Cardiac muscle cell (in vitro differentiated cells and primary cell): ENCODE data around the gene WDR53. TPM values are rescaled to one million over a fixed set of nuclear protein-coding genes. Genes with fewer than 3 reads are reported as not detected.
"Not testable (repeated sequence)": the region's sequence is repeated elsewhere in the genome, so short reads cannot be mapped to it uniquely, and the experiment has no call there.

Experiments used
- DNase-seq, 2 donors: peaks; one replicate each; pipeline versions ENCODE4 v3.0.0 to v3.0.0-alpha.2; 2010 to 2017; ENCODE audit warnings: low read depth in 1 of 2, low spot score in 1 of 2
- H3K27ac ChIP-seq: fragments of 200-600 bp; sonication (generic); 2 replicates; pipeline ENCODE4 v1.5.1; 2016
- H3K27me3 ChIP-seq: fragments of 200-600 bp; sonication (generic); 2 replicates; pipeline ENCODE4 v1.6.0; 2016; ENCODE audit warnings: control low read depth
- H3K36me3 ChIP-seq: fragments of 200-600 bp; sonication (generic); 2 replicates; pipeline ENCODE4 v1.5.1; 2016; ENCODE audit warnings: control low read depth
- H3K4me1 ChIP-seq: fragments of 200-600 bp; sonication (generic); 2 replicates; pipeline ENCODE4 v1.8.1; 2017; ENCODE audit warnings: low read depth, mild to moderate bottlenecking, mixed run types
- H3K4me3 ChIP-seq: fragments of 200-600 bp; sonication (generic); 2 replicates; pipeline ENCODE4 v1.5.1; 2016; ENCODE audit warnings: mild to moderate bottlenecking
- H3K9me3 ChIP-seq: fragments of 200-600 bp; sonication (generic); 2 replicates; pipeline ENCODE4 v1.5.1; 2017; ENCODE audit warnings: low read depth, mild to moderate bottlenecking, control low read depth
- polyA plus RNA-seq: library from polyadenylated mRNA; unstranded; fragments of >200 nt; fragmentation: Nextera tagmentation; extraction: Ambion mirVana; gene quantifications from 2 replicates; pipeline ENCODE4 v1.2.1, GENCODE V29; 2016
- total RNA-seq: library from RNA; depleted of rRNA; stranded (reverse); fragments of >200 nt; gene quantifications from 2 replicates; pipeline ENCODE4 v1.2.3, GENCODE V29; 2016
- TF ChIP-seq, protein P1 (sequence below): IDR thresholded peaks from 2 replicates; pipeline ENCODE4 v1.5.1; 2012; ENCODE audit warnings: low read depth, mild to moderate bottlenecking, low read length

The WDR53 gene
- total and polyA plus RNA-seq, 2 experiments from 2014 or later: 8.9 to 9.5 TPM

DNA sequence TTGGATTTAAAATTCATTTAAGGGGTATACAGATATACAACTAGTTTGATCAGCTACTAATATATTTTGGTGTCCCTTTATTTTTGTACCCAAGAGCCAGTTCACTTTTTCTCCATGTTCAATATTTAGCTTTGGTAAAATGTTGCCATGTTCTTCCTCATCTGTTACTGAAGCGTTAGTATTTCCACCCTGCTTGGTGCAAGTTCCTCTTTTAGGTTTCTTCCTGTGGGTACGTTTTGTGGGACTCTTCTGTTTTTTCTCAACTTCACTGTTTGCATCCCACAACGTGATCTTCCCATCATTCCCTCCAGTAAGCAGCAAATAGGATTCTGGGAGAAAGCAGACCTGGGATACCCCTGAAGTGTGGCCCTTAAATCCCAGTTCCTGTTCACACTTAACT lies 14.1 kb downstream of the WDR53 start:
- Histone ChIP-seq H3K27ac (no peak overlapping the region), H3K4me1 (no peaks in the 10 kb centered on the region), H3K9me3 (no peaks in the 10 kb centered on the region), H3K4me3 (no peak overlapping the region), H3K27me3 (no peaks in the 10 kb centered on the region), H3K36me3 (no peaks in the 10 kb centered on the region)
- no peak for DNase-seq
- TF ChIP-seq, protein P1, sequence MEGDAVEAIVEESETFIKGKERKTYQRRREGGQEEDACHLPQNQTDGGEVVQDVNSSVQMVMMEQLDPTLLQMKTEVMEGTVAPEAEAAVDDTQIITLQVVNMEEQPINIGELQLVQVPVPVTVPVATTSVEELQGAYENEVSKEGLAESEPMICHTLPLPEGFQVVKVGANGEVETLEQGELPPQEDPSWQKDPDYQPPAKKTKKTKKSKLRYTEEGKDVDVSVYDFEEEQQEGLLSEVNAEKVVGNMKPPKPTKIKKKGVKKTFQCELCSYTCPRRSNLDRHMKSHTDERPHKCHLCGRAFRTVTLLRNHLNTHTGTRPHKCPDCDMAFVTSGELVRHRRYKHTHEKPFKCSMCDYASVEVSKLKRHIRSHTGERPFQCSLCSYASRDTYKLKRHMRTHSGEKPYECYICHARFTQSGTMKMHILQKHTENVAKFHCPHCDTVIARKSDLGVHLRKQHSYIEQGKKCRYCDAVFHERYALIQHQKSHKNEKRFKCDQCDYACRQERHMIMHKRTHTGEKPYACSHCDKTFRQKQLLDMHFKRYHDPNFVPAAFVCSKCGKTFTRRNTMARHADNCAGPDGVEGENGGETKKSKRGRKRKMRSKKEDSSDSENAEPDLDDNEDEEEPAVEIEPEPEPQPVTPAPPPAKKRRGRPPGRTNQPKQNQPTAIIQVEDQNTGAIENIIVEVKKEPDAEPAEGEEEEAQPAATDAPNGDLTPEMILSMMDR: no peak

DNA sequence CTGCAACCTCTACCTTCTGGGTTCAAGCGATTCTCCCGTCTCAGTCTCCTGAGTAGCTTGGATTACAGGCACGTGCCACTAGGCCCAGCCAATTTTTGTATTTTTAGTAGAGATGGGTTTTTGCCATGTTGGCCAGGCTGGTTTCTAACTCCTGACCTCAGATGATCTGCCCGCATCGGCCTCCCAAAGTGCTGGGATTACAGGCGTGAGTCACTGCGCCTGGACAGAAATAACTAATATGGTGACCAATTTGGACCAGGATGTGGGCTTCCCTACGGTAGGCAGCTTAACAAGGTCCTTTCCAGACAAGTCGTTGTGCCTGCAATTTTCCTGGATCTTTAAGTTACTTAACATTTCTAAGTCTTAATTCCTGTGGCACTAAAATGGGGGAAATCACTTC lies 14.8 kb downstream of the WDR53 start:
- Histone ChIP-seq H3K27me3 (no peaks in the 10 kb centered on the region), H3K4me1 (no peaks in the 10 kb centered on the region), H3K9me3 (no peaks in the 10 kb centered on the region), H3K36me3 (no peaks in the 10 kb centered on the region), H3K4me3 (no peak overlapping the region), H3K27ac (no peak overlapping the region)
- no peak for DNase-seq
- TF ChIP-seq, protein P1: no peak

DNA sequence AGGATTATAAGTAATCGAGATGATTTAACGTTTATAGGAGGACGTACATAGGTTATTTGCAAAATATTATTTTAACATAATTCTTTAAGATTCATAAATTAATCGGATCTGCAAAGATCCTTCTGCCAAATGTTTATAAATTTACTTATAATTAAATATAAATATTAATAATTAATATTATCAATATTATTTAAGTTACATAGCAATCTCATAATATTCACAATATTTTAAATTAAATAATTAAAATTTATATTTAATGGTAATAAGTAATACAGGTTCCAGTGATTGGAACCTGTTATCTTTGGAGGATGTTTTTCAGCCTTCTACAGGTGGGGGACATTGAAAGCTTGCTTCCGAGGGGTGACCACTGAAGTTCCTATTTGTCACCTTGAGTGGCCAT lies 16.1 kb downstream of the WDR53 start:
- H3K27me3 ChIP-seq: no peaks in the 10 kb centered on the region
- H3K4me1 ChIP-seq: no peaks in the 10 kb centered on the region
- H3K4me3 ChIP-seq: no peak overlapping the region
- H3K27ac ChIP-seq: no peak overlapping the region
- H3K36me3 ChIP-seq: no peaks in the 10 kb centered on the region
- TF ChIP-seq, protein P1: no peak
- no peaks in the 10 kb centered on the region for H3K9me3 ChIP-seq
- DNase-seq: no peak

DNA sequence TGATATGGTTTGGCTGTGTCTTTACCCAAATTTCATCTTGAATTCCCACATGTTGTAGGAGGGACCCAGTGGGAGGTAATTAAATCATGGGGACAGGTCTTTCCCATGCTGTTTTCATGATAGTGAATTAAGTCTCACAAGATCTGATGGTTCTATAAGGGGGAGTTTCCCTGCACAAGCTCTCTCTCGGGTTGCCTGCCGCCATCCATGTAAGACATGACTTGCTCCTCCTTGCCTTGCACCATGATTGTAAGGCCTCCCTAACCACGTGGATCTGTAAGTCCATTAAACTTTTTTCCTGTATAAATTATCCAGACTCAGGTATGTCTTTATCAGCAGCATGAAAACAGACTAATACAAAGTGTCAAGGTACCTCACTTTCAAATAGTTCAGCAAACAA lies 18.2 kb downstream of the WDR53 start:
- not testable (repeated sequence) for H3K27me3 ChIP-seq, H3K4me3 ChIP-seq, DNase-seq, H3K36me3 ChIP-seq, H3K4me1 ChIP-seq, H3K9me3 ChIP-seq, H3K27ac ChIP-seq

DNA sequence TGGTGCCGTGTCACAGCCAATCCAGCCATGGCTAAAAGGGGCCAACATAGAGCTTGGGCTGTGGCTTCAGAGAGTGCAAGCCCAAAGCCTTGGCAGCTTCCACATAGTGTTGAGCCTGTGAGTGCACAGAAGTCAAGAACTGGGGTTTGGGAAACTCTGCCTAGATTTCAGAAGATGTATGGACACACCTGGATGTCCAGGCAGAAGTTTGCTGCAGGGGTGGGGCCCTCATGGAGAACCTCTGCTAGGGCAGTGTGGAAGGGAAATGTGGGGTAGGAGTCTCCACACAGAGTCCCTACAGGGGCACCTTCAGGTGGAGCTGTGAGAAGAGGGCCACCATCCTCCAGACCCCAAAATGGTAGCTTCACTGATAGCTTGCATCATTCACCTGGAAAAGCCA lies 19.0 kb downstream of the WDR53 start:
- not testable (repeated sequence) for H3K4me1 ChIP-seq, H3K27ac ChIP-seq, H3K27me3 ChIP-seq, DNase-seq, H3K36me3 ChIP-seq, H3K4me3 ChIP-seq, H3K9me3 ChIP-seq

DNA sequence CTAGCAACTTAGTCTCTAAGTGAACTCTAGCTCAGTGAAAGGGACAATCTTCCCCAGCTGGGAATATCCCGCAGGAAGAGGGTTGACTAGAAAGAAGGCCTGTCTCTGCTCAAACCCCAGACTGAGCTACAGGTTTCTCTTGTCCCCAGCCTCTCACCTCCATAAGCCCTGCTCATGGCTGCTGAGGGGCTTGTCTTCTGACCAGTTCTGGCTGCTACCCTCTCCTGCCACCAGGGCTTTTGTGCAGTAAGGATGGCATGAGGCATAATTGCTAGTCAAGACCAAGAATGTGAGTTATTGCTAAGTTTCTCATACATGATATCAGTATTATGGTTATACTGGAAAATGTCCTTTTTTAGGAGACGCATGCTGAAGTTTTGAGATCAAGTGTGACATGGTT lies 21.3 kb downstream of the WDR53 start:
- DNase-seq: no peak
- Histone ChIP-seq H3K9me3 (no peaks in the 10 kb centered on the region), H3K27ac (no peak overlapping the region), H3K27me3 (no peaks in the 10 kb centered on the region), H3K4me3 (no peak overlapping the region), H3K36me3 (no peaks in the 10 kb centered on the region), H3K4me1 (no peaks in the 10 kb centered on the region)
- TF ChIP-seq, protein P1: no peak

DNA sequence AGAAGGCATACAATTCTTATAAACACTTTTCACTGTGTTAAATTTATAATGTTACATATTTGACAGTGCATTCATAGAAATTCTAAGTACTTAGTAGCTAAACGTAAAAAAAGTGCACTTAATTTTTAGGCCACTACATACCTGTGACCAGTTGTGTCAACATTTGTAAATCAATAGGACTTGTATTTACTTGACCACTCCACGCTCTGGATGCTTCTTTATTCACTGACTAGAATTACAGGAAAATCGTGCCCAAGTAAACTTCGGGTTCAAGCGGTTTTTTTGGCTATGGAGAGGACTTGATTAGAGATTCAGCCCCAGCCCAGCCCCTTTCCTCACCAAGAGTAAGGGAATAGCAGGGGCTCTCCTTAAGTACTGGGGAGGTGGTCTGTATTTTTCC lies 21.8 kb downstream of the WDR53 start:
- Histone ChIP-seq H3K9me3 (no peaks in the 10 kb centered on the region), H3K27ac (no peak overlapping the region), H3K36me3 (no peaks in the 10 kb centered on the region), H3K4me1 (no peaks in the 10 kb centered on the region), H3K27me3 (no peaks in the 10 kb centered on the region), H3K4me3 (no peak overlapping the region)
- TF ChIP-seq, protein P1: no peak
- DNase-seq: no peak
